IMR-90 (cell line): ENCODE measurements around the gene ZNF526. TPM values are rescaled to one million over a fixed set of nuclear protein-coding genes. Genes with fewer than 3 reads are reported as not detected.

Experiments used
- ATAC-seq: fragments of 200-7000 bp; cut with Tn5 transposase; 2 replicates; pipeline ENCODE4 v1.9.1; 2020; ENCODE audit warnings: low read depth, mild to moderate bottlenecking, moderate library complexity
- BruUV-seq: library from RNA; stranded (reverse); fragments of 400-500 nt; replicated peaks from 2 replicates; lab custom pipeline; 2021; lab: Mats Ljungman, UMichigan
- CTCF ChIA-PET: fragments of 300-600 bp; formaldehyde crosslinking; extraction: SDS; loops from one replicate; lab custom pipeline; 2021; ENCODE audit warnings: antibody characterized with exemption; lab: Yijun Ruan, JAX
- POLR2A ChIA-PET: fragments of 300-600 bp; sonication (Branson Sonifier 250); formaldehyde crosslinking; loops from one replicate; lab custom pipeline; 2022; ENCODE audit warnings: antibody characterized with exemption; ENCODE audit not compliant: unreplicated experiment; lab: Charles Lee
- DNase-seq: peaks from one replicate; pipeline ENCODE4 v3.0.0; 2013
- H2AFZ ChIP-seq: replicated peaks from 2 replicates; pipeline ENCODE3; 2013; ENCODE audit warnings: low read length, mild to moderate bottlenecking; ENCODE audit not compliant: poor library complexity
- H2AK5ac ChIP-seq: 2 replicates; pipeline ENCODE4 v1.6.1; 2013; ENCODE audit warnings: low read depth, low read length, inconsistent platforms
- H2AK9ac ChIP-seq: replicated peaks from 2 replicates; pipeline ENCODE3; 2013; ENCODE audit warnings: mild to moderate bottlenecking, low read depth, low read length, moderate library complexity; ENCODE audit not compliant: poor library complexity
- H2BK120ac ChIP-seq: 2 replicates; pipeline ENCODE4 v1.6.1; 2013; ENCODE audit warnings: low read depth, low read length, inconsistent platforms
- H2BK15ac ChIP-seq: 3 replicates; pipeline ENCODE4 v1.6.1; 2013; ENCODE audit warnings: low read depth, low read length, inconsistent platforms
- H2BK20ac ChIP-seq: 2 replicates; pipeline ENCODE4 v1.6.1; 2013; ENCODE audit warnings: low read depth, mild to moderate bottlenecking, inconsistent platforms, low read length, moderate library complexity
- H2BK5ac ChIP-seq: 2 replicates; pipeline ENCODE4 v1.6.1; 2013; ENCODE audit warnings: mild to moderate bottlenecking, low read depth, low read length, inconsistent platforms; ENCODE audit not compliant: poor library complexity, severe bottlenecking
- H3K14ac ChIP-seq: replicated peaks from 2 replicates; pipeline ENCODE4 v1.6.1; 2013; ENCODE audit warnings: low read depth, low read length, inconsistent platforms
- H3K18ac ChIP-seq: 2 replicates; pipeline ENCODE4 v1.6.1; 2013; ENCODE audit warnings: low read depth, low read length, control low read depth
- H3K23ac ChIP-seq: 2 replicates; pipeline ENCODE4 v1.6.1; 2013; ENCODE audit warnings: low read depth, low read length, inconsistent platforms
- H3K27ac ChIP-seq: 2 replicates; pipeline ENCODE4 v1.5.1; 2013; ENCODE audit warnings: mild to moderate bottlenecking, control low read depth, low read length; ENCODE audit not compliant: insufficient read depth
- H3K27me3 ChIP-seq: 2 replicates; pipeline ENCODE4 v1.6.1; 2013; ENCODE audit warnings: low read length; ENCODE audit not compliant: control insufficient read depth, insufficient read depth
- H3K36me3 ChIP-seq: 2 replicates; pipeline ENCODE4 v1.6.1; 2013; ENCODE audit warnings: low read length, mixed read lengths; ENCODE audit not compliant: control insufficient read depth, insufficient read depth
- H3K4ac ChIP-seq: 2 replicates; pipeline ENCODE4 v1.6.1; 2013; ENCODE audit warnings: low read depth, low read length, inconsistent platforms
- H3K4me1 ChIP-seq: 2 replicates; pipeline ENCODE4 v1.6.1; 2013; ENCODE audit warnings: low read length, mixed read lengths; ENCODE audit not compliant: control insufficient read depth, insufficient read depth
- H3K4me2 ChIP-seq: 2 replicates; pipeline ENCODE4 v1.6.1; 2013; ENCODE audit warnings: low read depth, mild to moderate bottlenecking, control low read depth, low read length, moderate library complexity
- H3K4me3 ChIP-seq: 2 replicates; pipeline ENCODE4 v1.5.1; 2013; ENCODE audit warnings: low read depth, mild to moderate bottlenecking, control low read depth, low read length, moderate library complexity; ENCODE audit not compliant: insufficient read depth
- H3K56ac ChIP-seq: 2 replicates; pipeline ENCODE4 v1.6.1; 2013; ENCODE audit warnings: low read length, inconsistent platforms; ENCODE audit not compliant: insufficient read depth; ENCODE audit errors: extremely low read depth
- H3K79me1 ChIP-seq, 2 experiments: 2 replicates each; pipeline ENCODE4 v1.6.1; 2013; ENCODE audit warnings: low read length in 2 of 2, inconsistent platforms in 1 of 2, low read depth in 1 of 2
- H3K9ac ChIP-seq: 2 replicates; pipeline ENCODE4 v1.6.1; 2013; ENCODE audit warnings: low read depth, low read length, control low read depth
- H3K9me1 ChIP-seq: 2 replicates; pipeline ENCODE4 v1.6.1; 2013; ENCODE audit warnings: low read length, inconsistent platforms; ENCODE audit not compliant: insufficient read depth
- H3K9me3 ChIP-seq: 2 replicates; pipeline ENCODE4 v1.6.1; 2013; ENCODE audit warnings: low read length; ENCODE audit not compliant: control insufficient read depth, insufficient read depth
- H4K20me1 ChIP-seq: 2 replicates; pipeline ENCODE4 v1.6.1; 2013; ENCODE audit warnings: low read length, inconsistent platforms; ENCODE audit not compliant: insufficient read depth
- H4K5ac ChIP-seq: 2 replicates; pipeline ENCODE4 v1.6.1; 2013; ENCODE audit warnings: mild to moderate bottlenecking, low read depth, low read length, control low read depth
- H4K8ac ChIP-seq, 2 experiments: 2 replicates each; pipeline ENCODE4 v1.6.1; 2013; ENCODE audit warnings: low read depth in 2 of 2, low read length in 2 of 2, control low read depth in 1 of 2, inconsistent platforms in 1 of 2
- H4K91ac ChIP-seq: 2 replicates; pipeline ENCODE4 v1.6.1; 2013; ENCODE audit warnings: low read depth, low read length, inconsistent platforms; ENCODE audit not compliant: insufficient read depth
- BHLHE40 ChIP-seq: fragments of 150-350 bp; IDR thresholded peaks from 2 replicates; pipeline ENCODE4 v1.6.1; 2016; ENCODE audit warnings: mild to moderate bottlenecking, low read depth, low read length
- CEBPB ChIP-seq: IDR thresholded peaks from 2 replicates; pipeline ENCODE4 v1.6.1; 2012; ENCODE audit warnings: low read depth, low read length, improper control_type of control experiment
- CHD1 ChIP-seq: IDR thresholded peaks from 2 replicates; pipeline ENCODE4 v1.6.1; 2012; ENCODE audit warnings: low read depth, low read length, improper control_type of control experiment
- CTCF ChIP-seq: conservative IDR thresholded peaks from 2 replicates; pipeline ENCODE4 v1.5.1; 2012; ENCODE audit warnings: mild to moderate bottlenecking, low read depth, low read length, improper control_type of control experiment
- ELK1 ChIP-seq: fragments of 150-350 bp; IDR thresholded peaks from 2 replicates; pipeline ENCODE4 v1.6.1; 2016; ENCODE audit warnings: low read depth, mild to moderate bottlenecking, low read length, moderate library complexity, borderline replicate concordance
- FOS ChIP-seq: fragments of 150-350 bp; IDR thresholded peaks from 2 replicates; pipeline ENCODE4 v1.6.1; 2016; ENCODE audit warnings: low read depth, low read length
- MAFK ChIP-seq: IDR thresholded peaks from 2 replicates; pipeline ENCODE4 v1.6.1; 2012; ENCODE audit warnings: low read depth, low read length, improper control_type of control experiment
- MAZ ChIP-seq: IDR thresholded peaks from 2 replicates; pipeline ENCODE4 v1.6.1; 2012; ENCODE audit warnings: low read depth, mild to moderate bottlenecking, low read length, improper control_type of control experiment, moderate library complexity, borderline replicate concordance
- MXI1 ChIP-seq: IDR thresholded peaks from 2 replicates; pipeline ENCODE4 v1.6.1; 2012; ENCODE audit warnings: low read depth, mild to moderate bottlenecking, low read length, moderate library complexity, borderline replicate concordance
- NFE2L2 ChIP-seq: fragments of 150-350 bp; IDR thresholded peaks from 2 replicates; pipeline ENCODE4 v1.6.1; 2016; ENCODE audit warnings: low read depth, mild to moderate bottlenecking, low read length
- POLR2A ChIP-seq: IDR thresholded peaks from 2 replicates; pipeline ENCODE4 v1.6.1; 2012; ENCODE audit warnings: mild to moderate bottlenecking, low read depth, low read length
- RAD21 ChIP-seq: IDR thresholded peaks from 2 replicates; pipeline ENCODE4 v1.6.1; 2012; ENCODE audit warnings: low read length, improper control_type of control experiment
- RCOR1 ChIP-seq: IDR thresholded peaks from 2 replicates; pipeline ENCODE4 v1.6.1; 2012; ENCODE audit warnings: mild to moderate bottlenecking, low read length, improper control_type of control experiment; ENCODE audit not compliant: insufficient replicate concordance
- RFX5 ChIP-seq: IDR thresholded peaks from 2 replicates; pipeline ENCODE4 v1.8.0; 2012; ENCODE audit warnings: low read depth, mild to moderate bottlenecking, low read length, moderate library complexity
- SMC3 ChIP-seq: fragments of 150-350 bp; IDR thresholded peaks from 2 replicates; pipeline ENCODE4 v1.6.1; 2016; ENCODE audit warnings: low read depth, mild to moderate bottlenecking, antibody characterized with exemption, low read length, moderate library complexity
- USF2 ChIP-seq: fragments of 150-350 bp; IDR thresholded peaks from 2 replicates; pipeline ENCODE4 v1.6.1; 2017; ENCODE audit warnings: mild to moderate bottlenecking, antibody characterized with exemption, low read length, low read depth
- WGBS, 2 experiments: methylation state at CpG; one replicate each; pipeline versions ENCODE4 v1.1.5 to v1.1.7; 2013; ENCODE audit warnings: missing lambda C conversion rate in 2 of 2; ENCODE audit not compliant: insufficient read length in 1 of 2; ENCODE audit errors: extremely low coverage in 2 of 2; 5-methylcytosine and 5-hydroxymethylcytosine counted together
- dilution Hi-C: fragments of 300-500 bp; cut with HindIII; formaldehyde crosslinking; loops from one replicate; pipeline ENCODE4 v1.14.3; 2018; ENCODE audit warnings: low sequenced_read_pairs; ENCODE audit not compliant: unreplicated experiment
- in situ Hi-C: fragments of 300-500 bp; cut with MboI; formaldehyde crosslinking; loops from 3 replicates; pipeline ENCODE4 v1.14.3; 2019; ENCODE audit warnings: low sequenced_read_pairs, inconsistent platforms, mixed read lengths
- intact Hi-C: fragments of 100-400 bp; cut with micrococcal nuclease; formaldehyde crosslinking; loops from 2 replicates; pipeline ENCODE4 v1.10.0; 2022
- polyA plus RNA-seq, 3 experiments: library from polyadenylated mRNA; depleted of rRNA; stranded (reverse); fragments of >200 nt; gene quantifications; 2 replicates each; pipeline ENCODE4 v1.2.3, GENCODE V29; 2012; ENCODE audit warnings: low replicate concordance in 1 of 3
- total RNA-seq: library from RNA; depleted of rRNA; stranded (reverse); fragments of >200 nt; gene quantifications from 2 replicates; pipeline ENCODE4 v1.2.3, GENCODE V29; 2012

ZNF526 gene
- total and polyA plus RNA-seq, 2 of the 4 experiments (the other 2 are of a cell fraction), result 7.3 to 13.6 TPM

- Histone ChIP-seq H3K36me3 (peaks cover 29% of the 10 kb centered on the region), H3K4ac (no peak overlapping the region), H3K9me3 (no peaks in the 10 kb centered on the region), H2AFZ (peak overlapping the region; percentile 33), H3K9me1 (peaks cover 8% of the 10 kb centered on the region; the same call in 1 of the 2 replicates), H3K79me1 (peaks cover 37 to 75% of the 10 kb centered on the region in 2 experiments), H3K56ac (no peak overlapping the region), H3K14ac (no peak overlapping the region), H3K9ac (no peak overlapping the region), H2BK120ac (no peak overlapping the region), H3K27ac (no peak overlapping the region), H2AK5ac (no peak overlapping the region), H3K4me3 (no peak overlapping the region), H4K5ac (no peak overlapping the region), H2BK5ac (no peak overlapping the region), H4K8ac (no peak overlapping the region), H3K18ac (no peak overlapping the region), H3K23ac (no peak overlapping the region), H2BK15ac (no peak overlapping the region), H3K27me3 (no peaks in the 10 kb centered on the region), H2BK20ac (no peak overlapping the region), H4K91ac (no peak overlapping the region), H3K4me2 (no peak overlapping the region), H3K4me1 (peaks cover 19% of the 10 kb centered on the region), H2AK9ac (no peak overlapping the region), H4K20me1 (peaks cover 22% of the 10 kb centered on the region; the same call in 1 of the 2 replicates)
- no peak for TF ChIP-seq CHD1
- no peak for TF ChIP-seq RCOR1
- TF ChIP-seq NFE2L2, result no peak
- TF ChIP-seq MAZ, result no peak
- no peak for TF ChIP-seq ELK1
- no peak for TF ChIP-seq RAD21
- no peak for TF ChIP-seq POLR2A
- no peak for TF ChIP-seq CEBPB
- no peak for TF ChIP-seq CTCF
- no peak for TF ChIP-seq BHLHE40
- TF ChIP-seq FOS, result no peak
- TF ChIP-seq MAFK, result no peak
- TF ChIP-seq MXI1, result no peak
- TF ChIP-seq SMC3, result no peak
- no peak for TF ChIP-seq RFX5
- no peak for TF ChIP-seq USF2
- 93% methylated on average over 36 of the region's 43 CpGs; no CpG with 5 or more reads in 1 of the 2 experiments for WGBS, 2 experiments
- no peak for ATAC-seq
- DNase-seq, result no peak
- BruUV-seq, result no TSS peak
- intact Hi-C loops (no loop called here), dilution Hi-C loops (no loop called here), in situ Hi-C loops (no loop called here)
- ChIA-PET CTCF (no interaction called here), POLR2A (no interaction called here)
These were observed 53.4 kb downstream of the ZNF526 start for GRCh38 chr19:42273407-42274064.
